ENCODE results near the gene CYTH3. TPM values are rescaled to one million over a fixed set of nuclear protein-coding genes. Genes with fewer than 3 reads are reported as not detected.
A peak's percentile ranks its signal among the peaks of the same experiment; 100 is the strongest.

Gene CYTH3
- total and polyA plus RNA-seq, 2 of the 4 experiments (the other 2 are of a cell fraction), result 14.2 to 34.8 TPM

GRCh38 chr7:6257675-6258074, 14.7 kb downstream of the CYTH3 start:
- peak overlapping the region; percentile 8 for H2BK5ac ChIP-seq (ENCODE audit: low read depth, low read length, poor library complexity, severe bottlenecking)
- peak overlapping the region; percentile 57 for H3K14ac ChIP-seq (replicated peaks; ENCODE audit: low read depth, low read length)
- no peak overlapping the region for H2AK9ac ChIP-seq (replicated peaks; ENCODE audit: low read depth, low read length, poor library complexity)
- H2BK120ac ChIP-seq (ENCODE audit: low read depth, low read length), result peak overlapping the region; percentile 23
- no peak overlapping the region for H4K8ac ChIP-seq (ENCODE audit: low read depth in 2 of 2, low read length in 2 of 2)
- H4K91ac ChIP-seq (ENCODE audit: insufficient read depth, low read depth, low read length), result no peak overlapping the region
- no peak overlapping the region for H3K9ac ChIP-seq (ENCODE audit: low read depth, low read length)
- no peak overlapping the region for H3K4me3 ChIP-seq (ENCODE audit: insufficient read depth, low read depth, low read length)
- peaks cover 19 to 73% of the 10 kb centered on the region in 2 experiments for H3K79me1 ChIP-seq (ENCODE audit: low read depth in 1 of 2, low read length in 2 of 2)
- no peaks in the 10 kb centered on the region for H3K27me3 ChIP-seq (ENCODE audit: control insufficient read depth, insufficient read depth, low read length)
- H3K18ac ChIP-seq (ENCODE audit: low read depth, low read length), result peak overlapping the region; percentile 12; the same call in 1 of the 2 replicates
- peak overlapping the region; percentile 74 for H2AK5ac ChIP-seq (ENCODE audit: low read depth, low read length)
- H3K9me1 ChIP-seq (ENCODE audit: insufficient read depth, low read length), result peaks cover 26% of the 10 kb centered on the region
- no peaks in the 10 kb centered on the region for H3K9me3 ChIP-seq (ENCODE audit: control insufficient read depth, insufficient read depth, low read length)
- in situ Hi-C loops (cut with MboI; ENCODE audit: low sequenced_read_pairs) (no loop called here), intact Hi-C loops (cut with micrococcal nuclease) (no loop called here), dilution Hi-C loops (cut with HindIII; ENCODE audit: low sequenced_read_pairs, unreplicated experiment) (no loop called here)
- no peak overlapping the region for H3K27ac ChIP-seq (ENCODE audit: insufficient read depth, low read length)
- CTCF ChIA-PET, result no interaction called here
- H3K4me1 ChIP-seq (ENCODE audit: control insufficient read depth, insufficient read depth, low read length), result peaks cover 24% of the 10 kb centered on the region
- DNase-seq, result no peak
- no peak overlapping the region for H3K4me2 ChIP-seq (ENCODE audit: low read depth, low read length)
- POLR2A ChIA-PET (ENCODE audit: unreplicated experiment), result no interaction called here
- TF ChIP-seq MAZ (IDR thresholded peaks at IDR 0.05; ENCODE audit: borderline replicate concordance, low read depth, low read length) (no peak), CTCF (conservative IDR thresholded peaks at IDR 0.05; ENCODE audit: low read depth, low read length) (no peak), RCOR1 (IDR thresholded peaks at IDR 0.05; ENCODE audit: insufficient replicate concordance, low read length) (no peak), MXI1 (IDR thresholded peaks at IDR 0.05; ENCODE audit: borderline replicate concordance, low read depth, low read length) (no peak), MAFK (IDR thresholded peaks at IDR 0.05; ENCODE audit: low read depth, low read length) (no peak), RAD21 (IDR thresholded peaks at IDR 0.05; ENCODE audit: low read length) (no peak), RFX5 (IDR thresholded peaks at IDR 0.05; ENCODE audit: low read depth, low read length) (no peak), BHLHE40 (IDR thresholded peaks at IDR 0.05; ENCODE audit: low read depth, low read length) (no peak), NFE2L2 (IDR thresholded peaks at IDR 0.05; ENCODE audit: low read depth, low read length) (no peak)
- ATAC-seq (ENCODE audit: low read depth), result no peak
- no peaks in the 10 kb centered on the region for H3K36me3 ChIP-seq (ENCODE audit: control insufficient read depth, insufficient read depth, low read length)
- H2BK20ac ChIP-seq (ENCODE audit: low read depth, low read length), result no peak overlapping the region
- H3K23ac ChIP-seq (ENCODE audit: low read depth, low read length), result peak overlapping the region; percentile 25; the same call in 1 of the 2 replicates
- no peak overlapping the region for H4K5ac ChIP-seq (ENCODE audit: low read depth, low read length)
- peaks cover 51% of the 10 kb centered on the region for H4K20me1 ChIP-seq (ENCODE audit: insufficient read depth, low read length)
- WGBS, 2 experiments (ENCODE audit: extremely low coverage in 2 of 2, insufficient read length in 1 of 2), result 80% methylated on average over 1 of the region's 4 CpGs; no CpG with 5 or more reads in 1 of the 2 experiments
- no peak overlapping the region for H3K56ac ChIP-seq (ENCODE audit: extremely low read depth, insufficient read depth, low read length)
- no peak overlapping the region; the same call in 2 of the 3 replicates for H2BK15ac ChIP-seq (ENCODE audit: low read depth, low read length)
- no peak overlapping the region for H2AFZ ChIP-seq (replicated peaks; ENCODE audit: low read length, poor library complexity)
- peak overlapping the region; percentile 24; the same call in 1 of the 2 replicates for H3K4ac ChIP-seq (ENCODE audit: low read depth, low read length)
- no TSS peak for BruUV-seq (replicated peaks)
